Stimulated activated CD8-positive, alpha-beta memory T cell treated with anti-CD3 and anti-CD28 coated beads, Interleukin-12 subunit alpha, Interleukin-12 subunit beta, amount 100 ng/mL, for 4 hours (primary cell): ENCODE results near the gene ABCA13.

ENCODE experiments used
- DNase-seq: peaks from one replicate; pipeline ENCODE4 v3.0.0-alpha.2; 2020; ENCODE audit warnings: low read depth

The ABCA13 gene

DNA sequence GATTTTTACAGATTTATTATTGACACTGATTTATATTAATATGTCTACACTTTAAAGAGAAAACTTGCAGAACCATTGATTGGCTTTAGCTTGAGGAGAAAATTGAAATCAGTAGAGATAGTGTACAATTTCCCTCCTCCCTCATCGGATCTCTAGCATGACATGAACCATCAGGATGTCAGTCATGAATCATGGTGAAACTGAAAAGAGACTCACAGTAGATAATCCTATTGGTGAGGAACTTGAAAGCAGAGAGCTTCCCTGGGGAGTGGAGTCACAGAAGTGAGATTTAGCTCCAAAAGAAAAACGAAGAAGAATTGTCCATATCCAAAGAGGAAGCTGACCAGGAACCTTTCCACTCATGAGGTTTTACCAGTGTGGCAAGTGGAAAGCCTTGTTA, 346.8 kb downstream of the ABCA13 start:
- no peak for DNase-seq

GRCh38 chr7:48522692-48523091, 351.4 kb downstream of the ABCA13 start:
- no peak for DNase-seq

DNA sequence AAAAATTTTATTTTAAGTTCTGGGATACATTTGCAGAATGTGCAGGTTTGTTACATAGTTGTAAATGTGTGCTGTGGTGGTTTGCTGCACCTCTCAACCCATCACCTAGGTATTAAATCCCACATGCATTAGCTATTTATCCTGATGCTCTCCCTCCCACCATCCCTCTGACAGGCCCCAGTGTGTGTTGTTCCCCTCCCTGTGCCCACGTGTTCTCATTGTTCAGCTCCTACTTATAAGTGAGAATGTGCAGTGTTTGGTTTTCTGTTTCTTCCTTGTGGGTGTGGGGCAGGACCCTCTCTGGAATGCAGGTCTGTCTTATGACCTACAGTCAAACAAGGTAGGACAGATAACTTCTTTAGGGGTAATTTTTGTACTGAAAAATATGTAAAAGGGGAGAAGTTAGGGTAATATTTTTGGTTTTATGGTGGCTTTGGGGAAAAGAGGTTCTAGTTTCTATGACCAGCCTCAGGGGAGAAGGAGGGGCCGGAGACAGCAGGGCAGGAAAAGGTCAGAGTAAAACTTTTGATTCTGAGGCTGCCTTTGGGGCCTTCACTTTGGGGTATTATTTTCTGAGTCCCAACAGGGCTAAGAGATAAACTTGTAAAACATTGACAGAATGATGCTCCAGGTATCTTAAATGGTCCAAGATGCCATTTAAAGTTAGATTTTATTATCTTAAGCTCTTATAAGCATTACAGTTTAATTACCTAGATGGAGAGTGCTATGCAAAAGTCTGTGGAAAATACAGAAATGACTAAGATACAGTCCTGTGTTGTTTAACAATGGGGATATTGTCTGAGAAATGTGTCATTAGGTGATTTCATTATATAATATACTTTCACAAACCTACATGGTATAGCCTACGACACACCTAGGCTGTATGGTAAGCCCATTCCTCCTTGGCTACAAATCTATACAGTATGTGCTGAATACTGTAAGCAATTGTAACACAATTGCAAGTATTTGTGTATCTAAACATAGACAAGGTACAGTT, 354.8 kb downstream of the ABCA13 start:
- no peak for DNase-seq

DNA sequence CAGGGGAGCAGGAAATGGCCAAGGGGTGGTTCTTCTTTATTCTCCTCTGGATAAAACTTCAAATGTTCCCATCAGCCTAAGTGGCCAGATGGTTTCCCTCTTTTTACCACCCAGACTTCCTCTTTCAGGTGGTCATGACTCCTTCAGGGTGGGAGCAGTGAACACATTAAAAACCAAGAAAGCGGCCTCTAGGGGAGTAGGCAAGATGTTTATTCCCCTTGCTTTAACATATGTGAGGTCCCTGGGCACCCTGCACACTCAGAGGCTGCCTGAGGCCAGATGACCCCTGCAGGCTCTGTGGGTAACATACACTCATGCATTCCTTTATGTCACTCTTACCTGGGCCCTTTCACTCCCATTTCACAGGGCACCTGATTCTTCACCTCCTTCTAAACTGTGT, 357.4 kb downstream of the ABCA13 start:
- no peak for DNase-seq

- no peak for DNase-seq
Measured at GRCh38 chr7:48537561-48537960, 366.3 kb downstream of the ABCA13 start.

DNA sequence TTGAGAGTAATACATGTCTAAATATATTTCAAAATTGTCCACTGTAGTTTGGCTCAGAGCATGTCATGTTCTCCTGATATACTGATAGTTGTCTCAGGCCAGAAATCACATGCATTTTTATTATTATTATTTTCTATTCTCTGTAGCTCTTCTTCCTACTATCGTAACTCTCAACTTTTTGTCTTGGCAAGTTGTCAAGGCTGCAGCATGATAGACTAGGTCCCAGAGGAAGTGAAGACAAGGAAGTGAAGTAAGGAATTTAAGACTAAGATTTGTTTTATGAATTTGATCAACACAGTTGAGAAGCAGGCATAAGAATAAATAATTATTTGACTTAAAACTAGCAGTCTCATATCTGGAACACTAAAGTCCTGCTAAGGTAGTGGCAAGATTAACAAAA, 369.5 kb downstream of the ABCA13 start:
- no peak for DNase-seq

GRCh38 chr7:48548667-48549066, 377.4 kb downstream of the ABCA13 start:
- no peak for DNase-seq

DNA sequence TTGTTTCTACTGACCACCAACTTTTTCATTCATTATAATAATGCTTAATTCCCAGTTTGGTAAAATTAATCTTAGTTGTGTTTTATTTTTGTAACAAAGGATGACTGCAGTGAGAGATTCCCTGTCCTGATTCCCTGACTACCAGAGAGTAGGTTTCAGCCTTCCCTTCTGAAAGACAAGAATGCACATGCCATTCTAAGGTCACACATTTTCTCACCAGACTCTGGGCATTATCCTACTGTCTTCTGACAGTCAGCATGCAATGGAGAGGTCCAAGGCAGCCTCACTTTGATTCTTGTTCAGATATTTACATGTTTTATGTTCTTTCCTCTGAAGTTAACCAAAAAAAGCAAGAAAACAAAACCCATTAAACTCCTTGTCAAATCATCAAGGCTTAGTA, 380.4 kb downstream of the ABCA13 start:
- no peak for DNase-seq

DNA sequence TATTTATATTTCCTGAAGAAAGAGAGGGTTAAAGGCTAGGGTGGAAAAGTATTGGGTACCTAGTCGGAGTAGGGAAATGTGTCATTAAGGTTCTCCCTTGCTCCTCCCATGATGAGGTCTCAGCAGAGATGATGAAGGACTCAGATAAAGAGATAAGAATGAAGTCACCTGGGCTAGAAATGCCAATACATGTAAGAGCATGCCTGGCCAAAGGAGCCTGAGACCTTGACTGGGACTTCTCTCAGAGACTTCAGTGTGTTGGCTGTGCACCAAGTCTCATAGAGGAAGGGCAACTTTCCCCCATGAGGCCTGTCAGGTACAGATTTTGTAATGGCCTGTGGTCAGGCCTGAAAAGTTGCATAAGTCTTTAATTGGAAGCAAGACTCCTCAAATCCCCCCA, 392.1 kb downstream of the ABCA13 start:
- no peak for DNase-seq

- DNase-seq, result no peak
Measured at GRCh38 chr7:48575516-48575915, 404.3 kb downstream of the ABCA13 start.

- no peak for DNase-seq
Measured at GRCh38 chr7:48587475-48587874, 416.2 kb downstream of the ABCA13 start.

GRCh38 chr7:48594349-48594748, 423.1 kb downstream of the ABCA13 start:
- no peak for DNase-seq

DNA sequence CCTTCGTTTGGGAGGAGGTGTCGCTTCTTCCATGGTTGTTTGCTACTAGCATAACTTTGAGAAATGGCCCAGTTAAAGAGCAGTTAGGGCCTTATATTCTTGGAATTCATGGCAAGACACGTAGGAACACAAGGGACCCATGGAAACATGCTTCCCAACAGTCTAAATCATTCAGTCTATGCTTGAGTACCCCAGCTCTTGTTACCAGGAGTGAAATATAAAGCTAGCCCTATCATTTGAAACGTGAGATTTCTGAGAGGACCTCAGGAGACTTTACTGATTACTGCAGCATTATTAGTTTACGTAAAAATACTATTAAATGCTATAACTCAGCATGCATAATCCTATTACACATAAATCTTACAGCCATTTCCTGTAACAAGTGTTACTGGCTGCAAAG, 424.5 kb downstream of the ABCA13 start:
- no peak for DNase-seq

- DNase-seq, result no peak
Measured at GRCh38 chr7:48610705-48611104, 439.4 kb downstream of the ABCA13 start.

- no peak for DNase-seq
Measured at GRCh38 chr7:48611993-48612392, 440.7 kb downstream of the ABCA13 start.

- DNase-seq, result no peak
Measured at GRCh38 chr7:48617508-48617907, 446.2 kb downstream of the ABCA13 start.

GRCh38 chr7:48617993-48618392, 446.7 kb downstream of the ABCA13 start:
- DNase-seq, result no peak

- DNase-seq, result no peak
Measured at GRCh38 chr7:48621076-48621475, 449.8 kb downstream of the ABCA13 start.

DNA sequence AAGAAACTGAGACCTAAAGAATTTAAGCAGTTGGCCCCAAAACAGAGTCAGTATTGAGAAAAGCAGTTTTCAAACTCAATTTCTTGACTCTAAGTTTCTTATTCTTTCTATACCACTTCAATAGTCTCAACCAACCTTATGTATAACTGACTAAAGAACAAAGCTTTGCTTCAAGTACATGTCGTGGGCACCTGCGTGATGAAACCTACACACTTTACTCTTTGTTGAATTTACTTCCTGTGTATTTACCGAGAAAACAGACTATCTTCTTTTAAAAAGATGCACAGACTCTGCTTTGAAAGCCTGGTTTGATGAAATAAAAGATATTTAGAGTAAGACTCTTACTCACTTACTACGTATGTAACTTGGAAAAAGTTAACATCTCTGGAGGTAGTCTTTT, 455.9 kb downstream of the ABCA13 start:
- DNase-seq, result no peak

DNA sequence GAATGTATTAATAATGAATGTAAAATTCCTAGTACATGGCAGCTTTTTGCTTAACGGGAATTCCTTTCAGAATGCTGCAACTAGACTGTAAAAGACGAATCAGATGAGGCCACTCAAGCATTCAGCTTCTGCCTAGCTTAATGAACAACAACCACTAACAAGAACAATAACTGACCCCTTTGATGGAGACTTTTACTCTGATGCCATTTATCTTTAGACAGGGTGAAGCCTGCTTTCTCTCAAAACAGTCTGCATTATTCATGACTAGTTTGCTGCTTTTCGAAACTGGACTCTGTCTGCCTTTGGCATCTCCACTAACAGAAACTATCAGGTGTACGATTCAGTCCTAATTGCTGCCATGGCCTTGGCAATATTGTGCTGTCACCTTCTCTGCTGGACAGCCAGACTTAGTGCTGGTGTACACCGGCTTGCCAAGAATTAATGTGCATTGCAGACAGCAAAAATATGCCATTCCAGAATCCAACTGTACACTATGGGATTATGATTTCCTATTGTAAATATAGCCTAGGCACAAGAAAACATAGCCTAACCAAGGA, 457.6 kb downstream of the ABCA13 start:
- DNase-seq, result no peak

DNA sequence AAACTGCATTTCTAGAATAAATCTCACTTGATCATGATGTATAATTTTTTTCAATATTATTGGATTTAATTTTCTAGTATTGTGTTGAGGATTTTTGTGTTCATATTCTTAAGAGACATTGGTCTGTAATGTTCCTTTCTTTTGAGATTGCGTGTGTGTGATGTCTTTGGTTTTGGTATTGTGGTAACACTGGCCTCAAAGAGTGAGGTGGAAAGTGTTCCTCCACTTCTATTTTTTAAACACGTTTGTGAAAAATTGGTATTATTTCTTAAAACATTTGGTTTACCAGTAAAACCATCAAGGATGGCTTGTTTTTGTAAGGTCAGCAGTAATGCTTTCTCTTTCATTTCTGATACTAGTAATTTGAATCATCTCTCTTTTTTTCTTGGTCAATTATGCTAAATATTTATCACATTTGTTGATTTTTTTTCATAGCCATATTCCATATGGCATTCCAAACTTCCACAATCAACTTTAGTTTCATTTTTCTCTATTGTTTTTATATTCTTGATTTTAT, 462.9 kb downstream of the ABCA13 start:
- no peak for DNase-seq

DNA sequence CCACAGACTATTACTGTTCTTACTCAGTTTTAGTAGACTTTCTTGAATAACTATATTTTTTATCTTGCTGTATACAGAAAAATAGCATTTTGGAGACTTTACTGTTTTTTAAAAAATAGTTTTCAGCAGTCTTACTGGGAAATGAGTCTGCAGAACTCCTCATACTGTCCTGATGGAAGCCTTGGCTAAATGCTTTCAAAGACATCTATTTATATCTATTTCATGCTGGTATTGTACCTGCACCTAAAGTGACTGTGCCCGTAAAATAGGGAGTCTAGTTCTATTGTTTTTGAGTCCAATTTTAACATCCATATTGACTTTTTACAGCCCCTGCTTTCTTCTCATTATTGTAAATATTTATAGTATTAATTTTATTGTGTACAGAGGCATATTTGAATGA, 464.5 kb downstream of the ABCA13 start:
- no peak for DNase-seq

DNA sequence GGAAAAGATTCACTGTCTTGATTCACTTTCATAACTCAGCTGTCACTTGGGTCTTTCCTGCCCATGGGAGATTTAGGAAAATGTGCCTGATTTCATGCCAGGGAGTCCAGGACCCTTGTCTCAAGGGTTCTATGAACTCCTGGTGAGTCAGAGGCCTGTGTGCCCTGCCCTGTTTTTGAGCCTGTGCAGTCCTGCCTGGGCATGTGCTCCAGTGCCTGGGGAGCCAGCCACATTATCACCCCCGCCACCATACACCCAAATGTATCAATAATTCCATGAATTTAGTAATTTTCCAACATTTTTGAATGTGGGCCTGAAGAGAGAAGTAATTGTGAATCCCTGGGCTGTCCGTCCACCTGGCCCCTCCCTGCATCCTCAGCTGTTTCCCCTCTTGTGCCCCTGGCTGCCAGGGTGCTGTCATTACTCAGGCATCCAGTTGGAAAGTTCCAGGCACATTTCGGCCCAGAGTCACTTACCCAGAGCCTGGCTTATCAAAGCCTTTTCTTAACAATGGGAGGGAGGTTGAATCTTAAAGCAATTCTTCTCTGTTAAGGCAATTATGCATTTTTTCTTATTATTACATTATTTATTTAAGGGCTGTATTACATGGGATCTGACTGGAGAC, 465.2 kb downstream of the ABCA13 start:
- no peak for DNase-seq
